Epithelial cell of alveolus of lung (primary cell): ENCODE measurements around the gene OBI1. TPM values are rescaled to one million over a fixed set of nuclear protein-coding genes. Genes with fewer than 3 reads are reported as not detected.

Experiments used
- total RNA-seq: library from RNA; depleted of rRNA; stranded (reverse); fragments of >200 nt; gene quantifications from 2 replicates; pipeline ENCODE4 v1.2.1, GENCODE V29; 2015

OBI1 gene, protein sequence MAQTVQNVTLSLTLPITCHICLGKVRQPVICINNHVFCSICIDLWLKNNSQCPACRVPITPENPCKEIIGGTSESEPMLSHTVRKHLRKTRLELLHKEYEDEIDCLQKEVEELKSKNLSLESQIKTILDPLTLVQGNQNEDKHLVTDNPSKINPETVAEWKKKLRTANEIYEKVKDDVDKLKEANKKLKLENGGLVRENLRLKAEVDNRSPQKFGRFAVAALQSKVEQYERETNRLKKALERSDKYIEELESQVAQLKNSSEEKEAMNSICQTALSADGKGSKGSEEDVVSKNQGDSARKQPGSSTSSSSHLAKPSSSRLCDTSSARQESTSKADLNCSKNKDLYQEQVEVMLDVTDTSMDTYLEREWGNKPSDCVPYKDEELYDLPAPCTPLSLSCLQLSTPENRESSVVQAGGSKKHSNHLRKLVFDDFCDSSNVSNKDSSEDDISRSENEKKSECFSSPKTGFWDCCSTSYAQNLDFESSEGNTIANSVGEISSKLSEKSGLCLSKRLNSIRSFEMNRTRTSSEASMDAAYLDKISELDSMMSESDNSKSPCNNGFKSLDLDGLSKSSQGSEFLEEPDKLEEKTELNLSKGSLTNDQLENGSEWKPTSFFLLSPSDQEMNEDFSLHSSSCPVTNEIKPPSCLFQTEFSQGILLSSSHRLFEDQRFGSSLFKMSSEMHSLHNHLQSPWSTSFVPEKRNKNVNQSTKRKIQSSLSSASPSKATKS
- total RNA-seq = 10.3 and 10.9 TPM in 2 replicates

GRCh38 chr13:78658630-78659449, at the start of gene OBI1:
Gene OBI1 (minus strand): TSS chr13:78659155. CDS start chr13:78659120, 35 bp downstream.

GRCh38 chr13:78603240-78603957, 55.6 kb downstream of the OBI1 start, which contains the start of gene POU4F1:
Gene POU4F1 (minus strand): TSS chr13:78603552. CDS start chr13:78603326, 226 bp downstream.

Other genes with a start within 250 kb of the OBI1 start
- gene POU4F1, start 55.6 kb downstream of the OBI1 start, total RNA-seq = 0.08 TPM in 1 of 2 replicates, not detected in the other